NCI-H2081 (cell line): ENCODE measurements around the gene DDIT4.
"Not testable (repeated sequence)": the region's sequence is repeated elsewhere in the genome, so short reads cannot be mapped to it uniquely, and the experiment has no call there.

ENCODE experiments used
- DNase-seq, 2 experiments: peaks; one replicate each; lab custom pipeline; 2025; lab: John Stamatoyannopoulos, UW

DDIT4 gene

GRCh38 chr10:72267819-72268399 lies 5.8 kb upstream of the DDIT4 start:
- DNase-seq: no peak

GRCh38 chr10:72268475-72269200 lies 5.1 kb upstream of the DDIT4 start:
- DNase-seq: not testable (repeated sequence)

GRCh38 chr10:72270607-72271281 lies 3.0 kb upstream of the DDIT4 start:
- DNase-seq: no peak

GRCh38 chr10:72272689-72273409 lies 875 bp upstream of the DDIT4 start:
- peak; percentile 70 to 78 for DNase-seq

- no peak for DNase-seq
Measured at GRCh38 chr10:72274213-72274729, 547 bp downstream of the DDIT4 start.

- DNase-seq: peak; percentile 27 to 69
Measured at GRCh38 chr10:72274730-72275350, 1.1 kb downstream of the DDIT4 start.

- DNase-seq: peak in 1 of 2 experiments; percentile 66
Measured at GRCh38 chr10:72275351-72276012, 1.8 kb downstream of the DDIT4 start.

GRCh38 chr10:72276013-72276387 lies 2.3 kb downstream of the DDIT4 start:
- peak; percentile 54 to 83 for DNase-seq

- DNase-seq: peak in 1 of 2 experiments; percentile 26
Measured at GRCh38 chr10:72276421-72277339, 3.0 kb downstream of the DDIT4 start.

- DNase-seq: no peak
Measured at GRCh38 chr10:72277340-72277995, 3.7 kb downstream of the DDIT4 start.

GRCh38 chr10:72277996-72278667 lies 4.4 kb downstream of the DDIT4 start:
- no peak for DNase-seq

- no peak for DNase-seq
Measured at GRCh38 chr10:72278668-72279393, 5.1 kb downstream of the DDIT4 start.

- DNase-seq: not testable (repeated sequence)
Measured at GRCh38 chr10:72279587-72279986, 5.9 kb downstream of the DDIT4 start.

GRCh38 chr10:72283131-72283530 lies 9.4 kb downstream of the DDIT4 start:
- DNase-seq: no peak

- DNase-seq: no peak
Measured at GRCh38 chr10:72285972-72286521, 12.3 kb downstream of the DDIT4 start.

- no peak for DNase-seq
Measured at GRCh38 chr10:72291019-72291532, 17.4 kb downstream of the DDIT4 start.

GRCh38 chr10:72292223-72292691 lies 18.5 kb downstream of the DDIT4 start:
- DNase-seq: no peak
